Mesenchymal stem cell (in vitro differentiated cells and primary cell): ENCODE results near the gene ZNF524.

Experiments
- DNase-seq: peaks from one replicate; pipeline ENCODE4 v3.0.0-alpha.2; 2013
- H2AFZ ChIP-seq: one replicate; pipeline ENCODE4 v1.6.1; 2013; ENCODE audit warnings: low read depth, mild to moderate bottlenecking, control low read depth, inconsistent platforms, low read length, moderate library complexity
- H2AK5ac ChIP-seq: 2 replicates; pipeline ENCODE4 v1.6.1; 2013; ENCODE audit warnings: low read length, moderate library complexity, mild to moderate bottlenecking, inconsistent platforms; ENCODE audit not compliant: severe bottlenecking
- H2BK120ac ChIP-seq: one replicate; pipeline ENCODE4 v1.6.1; 2013; ENCODE audit warnings: low read depth, mild to moderate bottlenecking, inconsistent platforms, low read length, moderate library complexity
- H2BK12ac ChIP-seq, 2 experiments: one replicate each; pipeline ENCODE4 v1.6.1; 2013; ENCODE audit warnings: inconsistent platforms in 2 of 2, low read length in 2 of 2, mild to moderate bottlenecking in 2 of 2, moderate library complexity in 2 of 2, control low read depth in 1 of 2
- H2BK15ac ChIP-seq: one replicate; pipeline ENCODE4 v1.6.1; 2013; ENCODE audit warnings: mild to moderate bottlenecking, low read depth, inconsistent platforms; ENCODE audit not compliant: poor library complexity, severe bottlenecking
- H2BK5ac ChIP-seq: 2 replicates; pipeline ENCODE4 v1.6.1; 2013; ENCODE audit warnings: low read depth, mild to moderate bottlenecking, low read length, control low read depth, inconsistent platforms; ENCODE audit not compliant: poor library complexity, severe bottlenecking
- H3K14ac ChIP-seq, 2 experiments: one replicate each; pipeline ENCODE4 v1.6.1; 2013; ENCODE audit warnings: inconsistent platforms in 2 of 2, low read length in 2 of 2, control low read depth in 1 of 2, mild to moderate bottlenecking in 1 of 2, moderate library complexity in 1 of 2
- H3K18ac ChIP-seq, 2 experiments: one replicate each; pipeline ENCODE4 v1.6.1; 2013; ENCODE audit warnings: inconsistent platforms in 2 of 2, low read length in 2 of 2, control low read depth in 1 of 2, low read depth in 1 of 2, mild to moderate bottlenecking in 1 of 2
- H3K23ac ChIP-seq, 2 experiments: one replicate each; pipeline ENCODE4 v1.6.1; 2013; ENCODE audit warnings: inconsistent platforms in 2 of 2, low read length in 2 of 2, mild to moderate bottlenecking in 2 of 2, moderate library complexity in 2 of 2, control low read depth in 1 of 2
- H3K27ac ChIP-seq: 2 replicates; pipeline ENCODE4 v1.5.1; 2013; ENCODE audit warnings: mild to moderate bottlenecking, moderate library complexity, low read length, control low read depth, inconsistent platforms; ENCODE audit not compliant: poor library complexity, severe bottlenecking
- H3K27me3 ChIP-seq, 2 experiments: 2 replicates each; pipeline versions ENCODE4 v1.6.1 to v1.7.0; 2013; ENCODE audit warnings: low read length in 2 of 2, mild to moderate bottlenecking in 2 of 2, moderate library complexity in 2 of 2, control low read depth in 1 of 2, inconsistent platforms in 1 of 2; ENCODE audit not compliant: control insufficient read depth in 1 of 2, insufficient read depth in 1 of 2
- H3K36me3 ChIP-seq, 2 experiments: 2 replicates each; pipeline versions ENCODE4 v1.6.1 to v1.7.0; 2013; ENCODE audit warnings: low read length in 2 of 2, control low read depth in 1 of 2, inconsistent platforms in 1 of 2, low read depth in 1 of 2, mild to moderate bottlenecking in 1 of 2; ENCODE audit not compliant: insufficient read depth in 2 of 2, control insufficient read depth in 1 of 2
- H3K4ac ChIP-seq, 2 experiments: one replicate each; pipeline ENCODE4 v1.6.1; 2013; ENCODE audit warnings: inconsistent platforms in 2 of 2, low read length in 2 of 2, mild to moderate bottlenecking in 2 of 2, moderate library complexity in 2 of 2, control low read depth in 1 of 2, low read depth in 1 of 2
- H3K4me1 ChIP-seq: 2 replicates; pipeline ENCODE4 v1.6.1; 2013; ENCODE audit warnings: low read depth, low read length, control low read depth; ENCODE audit not compliant: control insufficient read depth, insufficient read depth
- H3K4me2 ChIP-seq: 2 replicates; pipeline ENCODE4 v1.6.1; 2013; ENCODE audit warnings: low read length, mild to moderate bottlenecking, inconsistent platforms; ENCODE audit not compliant: poor library complexity, severe bottlenecking
- H3K4me3 ChIP-seq, 2 experiments: 2 replicates each; pipeline versions ENCODE4 v1.5.1 to v1.7.0; 2013; ENCODE audit warnings: low read length in 2 of 2, mild to moderate bottlenecking in 2 of 2, control low read depth in 1 of 2, low read depth in 1 of 2; ENCODE audit not compliant: insufficient read depth in 1 of 2
- H3K79me1 ChIP-seq: replicated peaks from 2 replicates; pipeline ENCODE4 v1.6.1; 2013; ENCODE audit warnings: mild to moderate bottlenecking, control low read depth, low read length, inconsistent platforms; ENCODE audit not compliant: poor library complexity, severe bottlenecking
- H3K9ac ChIP-seq: 2 replicates; pipeline ENCODE4 v1.7.0; 2013; ENCODE audit warnings: mild to moderate bottlenecking, low read length, moderate library complexity
- H3K9me3 ChIP-seq: 2 replicates; pipeline ENCODE4 v1.7.0; 2013; ENCODE audit warnings: mild to moderate bottlenecking, low read length; ENCODE audit not compliant: control insufficient read depth
- H4K8ac ChIP-seq: one replicate; pipeline ENCODE4 v1.6.1; 2013; ENCODE audit warnings: inconsistent platforms, mild to moderate bottlenecking, low read length, moderate library complexity
- H4K91ac ChIP-seq: one replicate; pipeline ENCODE4 v1.6.1; 2013; ENCODE audit warnings: mild to moderate bottlenecking, low read length, inconsistent platforms
- WGBS: methylation state at CpG from one replicate; pipeline ENCODE4 v1.1.7; 2013; ENCODE audit warnings: mixed read lengths; 5-methylcytosine and 5-hydroxymethylcytosine counted together

The ZNF524 gene

DNA sequence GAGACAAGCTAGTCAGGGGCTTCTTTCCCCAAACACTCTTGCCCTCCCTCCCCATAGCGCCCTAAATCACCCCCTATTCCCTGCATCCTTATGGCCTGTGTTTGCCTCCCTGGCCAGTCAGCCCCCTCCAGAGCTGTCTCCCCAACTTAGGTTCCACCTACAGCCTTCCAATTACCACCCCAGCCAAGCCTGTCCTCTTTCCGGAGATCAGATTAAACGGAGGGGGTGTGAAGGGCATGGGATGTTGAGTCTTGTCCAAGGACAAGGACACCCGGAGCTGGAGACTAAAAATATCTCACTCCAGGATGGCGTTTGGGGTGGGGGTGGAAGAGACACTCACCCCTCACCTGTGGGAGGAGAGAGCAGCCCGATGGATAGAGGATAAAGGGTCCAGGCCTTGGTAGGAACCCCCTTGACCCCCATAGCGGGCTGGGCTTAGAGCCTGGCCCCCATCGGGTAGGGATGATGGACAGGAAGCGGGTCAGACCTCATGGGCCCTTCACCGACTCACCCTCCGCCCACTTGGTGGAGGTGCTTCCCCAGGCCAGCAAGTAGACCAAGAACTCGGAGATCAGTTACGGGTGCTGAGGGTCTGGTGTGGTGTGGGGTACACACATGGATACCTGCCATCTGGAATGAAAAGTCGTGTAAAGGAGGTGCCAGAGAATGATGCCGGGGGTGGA, 11.4 kb downstream of the ZNF524 start:
- Histone ChIP-seq H2BK12ac (no peak overlapping the region), H2BK5ac (no peak overlapping the region), H3K4me1 (peaks cover 9% of the 10 kb centered on the region), H3K23ac (no peak overlapping the region), H3K9me3 (peaks cover 4% of the 10 kb centered on the region), H3K9ac (no peak overlapping the region), H3K27ac (no peak overlapping the region), H3K79me1 (peaks cover 43% of the 10 kb centered on the region), H3K27me3 (no peaks in the 10 kb centered on the region), H3K4me2 (no peak overlapping the region), H2AK5ac (no peak overlapping the region), H4K91ac (no peak overlapping the region), H3K36me3 (peaks cover 47 to 67% of the 10 kb centered on the region in 2 experiments), H3K14ac (no peak overlapping the region), H3K4ac (no peak overlapping the region), H2BK15ac (no peak overlapping the region), H2BK120ac (no peak overlapping the region), H3K18ac (no peak overlapping the region), H3K4me3 (no peak overlapping the region), H4K8ac (no peak overlapping the region), H2AFZ (no peak overlapping the region)
- no peak for DNase-seq
- 96% methylated on average over 15 of the region's 15 CpGs for WGBS

DNA sequence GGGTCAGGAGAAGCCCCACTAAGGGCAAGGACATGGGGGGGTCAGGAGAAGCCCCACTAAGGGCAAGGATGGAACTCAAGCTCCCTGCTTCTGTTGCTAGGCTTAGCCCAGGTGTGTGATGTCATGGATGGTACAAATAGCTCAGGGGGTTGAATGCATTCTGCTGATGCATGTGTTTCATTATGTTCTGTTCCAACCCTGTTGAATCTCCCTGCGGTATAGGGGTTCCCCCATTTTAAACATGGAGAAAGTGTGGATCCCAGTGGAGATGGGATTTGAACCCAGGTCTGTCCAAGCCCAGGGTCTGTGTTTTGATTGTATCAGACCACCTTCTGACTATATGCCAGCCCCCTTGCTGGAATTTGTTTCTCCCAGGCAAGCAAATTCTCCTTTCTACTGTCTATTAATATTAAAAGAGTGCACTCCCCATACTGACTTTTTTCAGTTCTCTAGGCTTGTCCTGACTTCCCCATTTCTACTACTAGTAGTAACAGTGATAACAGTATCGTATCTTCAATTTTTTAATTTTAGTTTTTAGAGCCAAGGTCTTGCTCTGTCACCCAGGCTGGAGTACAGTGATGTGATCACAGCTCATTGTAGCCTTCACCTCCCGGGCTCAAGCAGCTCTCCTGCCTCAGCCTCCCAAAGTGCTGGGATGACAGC, 12.0 kb downstream of the ZNF524 start:
- Histone ChIP-seq H2BK120ac (no peak overlapping the region), H2BK12ac (no peak overlapping the region), H3K9me3 (peaks cover 4% of the 10 kb centered on the region), H3K14ac (no peak overlapping the region), H3K4me3 (no peak overlapping the region), H3K4ac (no peak overlapping the region), H3K27ac (no peak overlapping the region), H3K23ac (no peak overlapping the region), H3K36me3 (peaks cover 46 to 71% of the 10 kb centered on the region in 2 experiments), H2AK5ac (no peak overlapping the region), H3K9ac (no peak overlapping the region), H4K91ac (no peak overlapping the region), H4K8ac (no peak overlapping the region), H2AFZ (no peak overlapping the region), H2BK15ac (no peak overlapping the region), H3K79me1 (peaks cover 49% of the 10 kb centered on the region), H3K27me3 (no peaks in the 10 kb centered on the region), H3K18ac (no peak overlapping the region), H3K4me2 (no peak overlapping the region), H2BK5ac (no peak overlapping the region), H3K4me1 (peaks cover 5% of the 10 kb centered on the region)
- 100% methylated on average over 3 of the region's 3 CpGs for WGBS
- no peak for DNase-seq

GRCh38 chr19:55613396-55613795, 13.3 kb downstream of the ZNF524 start:
- Histone ChIP-seq H2AK5ac (no peak overlapping the region), H3K27ac (no peak overlapping the region), H2BK12ac (no peak overlapping the region), H2BK15ac (no peak overlapping the region), H3K4me2 (no peak overlapping the region), H3K18ac (no peak overlapping the region), H3K79me1 (peaks cover 49% of the 10 kb centered on the region), H3K4ac (no peak overlapping the region), H2BK120ac (no peak overlapping the region), H2AFZ (no peak overlapping the region), H4K91ac (no peak overlapping the region), H3K23ac (no peak overlapping the region), H3K9ac (no peak overlapping the region), H3K4me3 (no peak overlapping the region), H3K9me3 (peaks cover 4% of the 10 kb centered on the region), H3K14ac (no peak overlapping the region), H2BK5ac (no peak overlapping the region), H3K36me3 (peaks cover 46 to 79% of the 10 kb centered on the region in 2 experiments), H4K8ac (no peak overlapping the region), H3K27me3 (no peaks in the 10 kb centered on the region), H3K4me1 (peaks cover 3% of the 10 kb centered on the region)
- no peak for DNase-seq
- WGBS: 96% methylated on average over 24 of the region's 27 CpGs

- Histone ChIP-seq H3K4ac (no peak overlapping the region), H2BK120ac (no peak overlapping the region), H2BK12ac (no peak overlapping the region), H2BK5ac (no peak overlapping the region), H3K23ac (no peak overlapping the region), H3K9ac (no peak overlapping the region), H3K79me1 (peaks cover 52% of the 10 kb centered on the region), H4K91ac (no peak overlapping the region), H3K27me3 (no peaks in the 10 kb centered on the region), H3K4me2 (no peak overlapping the region), H3K14ac (no peak overlapping the region), H4K8ac (no peak overlapping the region), H2AFZ (no peak overlapping the region), H3K36me3 (peaks cover 42 to 79% of the 10 kb centered on the region in 2 experiments), H3K18ac (no peak overlapping the region), H2AK5ac (no peak overlapping the region), H3K9me3 (peaks cover 4% of the 10 kb centered on the region), H3K4me1 (peaks cover 3% of the 10 kb centered on the region), H2BK15ac (no peak overlapping the region), H3K27ac (no peak overlapping the region), H3K4me3 (no peak overlapping the region)
- DNase-seq: no peak
- 96% methylated on average over 70 of the region's 75 CpGs for WGBS
Observed at GRCh38 chr19:55613930-55614710, 14.0 kb downstream of the ZNF524 start.
